ENCODE measurements around the gene FER. TPM values are rescaled to one million over a fixed set of nuclear protein-coding genes. Genes with fewer than 3 reads are reported as not detected.

FER gene
- total and polyA plus RNA-seq, 10 of the 15 experiments (the other 5 are each of a cell fraction or from before 2014, with no cell fraction given), result 4.4 to 19.1 (median 9.6) TPM

- intact Hi-C loops (cut with micrococcal nuclease; ENCODE audit: unreplicated experiment) (no loop called here), in situ Hi-C loops (cut with MboI) (no loop called here)
- ChIA-PET RAD21 (ENCODE audit: unreplicated experiment) (no interaction called here), POLR2A (no interaction called here), CTCF (no interaction called here), SMC1A (ENCODE audit: uncharacterized antibody, unreplicated experiment) (no interaction called here)
- H3K4me2 ChIP-seq (ENCODE audit: control insufficient read depth, insufficient read depth), result no peak overlapping the region
- H3K27ac ChIP-seq (ENCODE audit: control insufficient read depth, insufficient read depth), result no peak overlapping the region
- no peak for DNase-seq (ENCODE audit: low read depth, low spot score)
- H3K9me3 ChIP-seq (replicated peaks; ENCODE audit: control insufficient read depth, insufficient read depth, low read length), result no peaks in the 10 kb centered on the region
- H4K20me1 ChIP-seq (ENCODE audit: control insufficient read depth, insufficient read depth), result no peaks in the 10 kb centered on the region
- 86% methylated on average over 4 of the region's 4 CpGs for WGBS (ENCODE audit: insufficient coverage, insufficient replicate concordance, low lambda C conversion rate, missing lambda C conversion rate)
- no peaks in the 10 kb centered on the region for H3K27me3 ChIP-seq (replicated peaks in 1 of 2; ENCODE audit: control insufficient read depth in 2 of 2, insufficient read depth in 2 of 2, low read length in 1 of 2)
- H2AFZ ChIP-seq (ENCODE audit: control insufficient read depth, low read depth, low read length), result no peak overlapping the region
- peak; percentile 96 for ATAC-seq
- H3K79me2 ChIP-seq (ENCODE audit: control insufficient read depth, insufficient read depth, low read length), result no peaks in the 10 kb centered on the region
- H3K4me3 ChIP-seq, result no peak overlapping the region
- TF ChIP-seq MTA3 (IDR thresholded peaks at IDR 0.05; ENCODE audit: borderline replicate concordance, low read length) (no peak), WRNIP1 (IDR thresholded peaks at IDR 0.05; ENCODE audit: borderline replicate concordance, low read depth, low read length) (no peak), CHD2 (IDR thresholded peaks at IDR 0.05; ENCODE audit: borderline replicate concordance, low read depth, low read length) (no peak), RB1 (IDR thresholded peaks at IDR 0.05; ENCODE audit: borderline replicate concordance) (no peak), PKNOX1 (IDR thresholded peaks at IDR 0.05) (peak; percentile 47), MYB (IDR thresholded peaks at IDR 0.05; ENCODE audit: borderline replicate concordance, low read depth, low read length) (no peak), ATF7 (IDR thresholded peaks at IDR 0.05; ENCODE audit: low read depth) (no peak), IRF3 (IDR thresholded peaks at IDR 0.05) (no peak), POLR2AphosphoS5 (IDR thresholded peaks at IDR 0.05; ENCODE audit: low read length) (no peak), FOXM1 (IDR thresholded peaks at IDR 0.05; ENCODE audit: low read depth, low read length) (no peak), MYC (IDR thresholded peaks at IDR 0.05; ENCODE audit: insufficient read depth, insufficient read length, insufficient replicate concordance, low read length, severe bottlenecking) (no peak), TCF7 (IDR thresholded peaks at IDR 0.05; ENCODE audit: borderline replicate concordance) (no peak), NFYB (IDR thresholded peaks at IDR 0.05; ENCODE audit: insufficient read depth, low read depth, low read length) (no peak), HDAC6 (IDR thresholded peaks at IDR 0.05; ENCODE audit: unreplicated experiment) (no peak), SPI1 (IDR thresholded peaks at IDR 0.05; ENCODE audit: borderline replicate concordance, insufficient read depth, low read depth, low read length) (peak; percentile 79; the same call in 1 of the 2 replicates), POLR2A (IDR thresholded peaks at IDR 0.05; ENCODE audit: low read depth, low read length) (no peak), NRF1 (conservative IDR thresholded peaks at IDR 0.05; ENCODE audit: low read depth, low read length) (no peak), JUND (IDR thresholded peaks at IDR 0.05; ENCODE audit: low read depth, low read length) (no peak), MTA2 (IDR thresholded peaks at IDR 0.05; ENCODE audit: low read depth) (no peak), KDM1A (IDR thresholded peaks at IDR 0.05; ENCODE audit: borderline replicate concordance) (no peak), PML (IDR thresholded peaks at IDR 0.05; ENCODE audit: low read length) (no peak)
- TF ChIP-seq, protein P1, sequence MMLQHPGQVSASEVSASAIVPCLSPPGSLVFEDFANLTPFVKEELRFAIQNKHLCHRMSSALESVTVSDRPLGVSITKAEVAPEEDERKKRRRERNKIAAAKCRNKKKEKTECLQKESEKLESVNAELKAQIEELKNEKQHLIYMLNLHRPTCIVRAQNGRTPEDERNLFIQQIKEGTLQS (IDR thresholded peaks at IDR 0.05; ENCODE audit: borderline replicate concordance, extremely low read depth, low read depth, low read length), result no peak
- TF ChIP-seq, protein P2, sequence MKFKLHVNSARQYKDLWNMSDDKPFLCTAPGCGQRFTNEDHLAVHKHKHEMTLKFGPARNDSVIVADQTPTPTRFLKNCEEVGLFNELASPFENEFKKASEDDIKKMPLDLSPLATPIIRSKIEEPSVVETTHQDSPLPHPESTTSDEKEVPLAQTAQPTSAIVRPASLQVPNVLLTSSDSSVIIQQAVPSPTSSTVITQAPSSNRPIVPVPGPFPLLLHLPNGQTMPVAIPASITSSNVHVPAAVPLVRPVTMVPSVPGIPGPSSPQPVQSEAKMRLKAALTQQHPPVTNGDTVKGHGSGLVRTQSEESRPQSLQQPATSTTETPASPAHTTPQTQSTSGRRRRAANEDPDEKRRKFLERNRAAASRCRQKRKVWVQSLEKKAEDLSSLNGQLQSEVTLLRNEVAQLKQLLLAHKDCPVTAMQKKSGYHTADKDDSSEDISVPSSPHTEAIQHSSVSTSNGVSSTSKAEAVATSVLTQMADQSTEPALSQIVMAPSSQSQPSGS (IDR thresholded peaks at IDR 0.05; ENCODE audit: low read length), result 0 out of 2 replicates have a peak, but pooled peaks have one; percentile 11
- TF ChIP-seq, protein P3, sequence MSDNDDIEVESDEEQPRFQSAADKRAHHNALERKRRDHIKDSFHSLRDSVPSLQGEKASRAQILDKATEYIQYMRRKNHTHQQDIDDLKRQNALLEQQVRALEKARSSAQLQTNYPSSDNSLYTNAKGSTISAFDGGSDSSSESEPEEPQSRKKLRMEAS (IDR thresholded peaks at IDR 0.05; ENCODE audit: low read depth, low read length), result no peak
- H3K9ac ChIP-seq (ENCODE audit: control insufficient read depth, insufficient read depth, low read length), result no peak overlapping the region
- no peaks in the 10 kb centered on the region for H3K4me1 ChIP-seq (ENCODE audit: control insufficient read depth, insufficient read depth, low read length)
- FAIRE-seq, result no peak
- BruUV-seq (replicated peaks), result no TSS peak
- no peaks in the 10 kb centered on the region for H3K36me3 ChIP-seq (ENCODE audit: control insufficient read depth in 2 of 2, insufficient read depth in 2 of 2, low read length in 1 of 2)
These were observed 256.2 kb downstream of the FER start for GRCh38 chr5:109003928-109004327.
